NCI-H524 (cell line): ENCODE measurements around the gene PRKAG2.

Experiments used
- DNase-seq, 2 experiments: peaks; one replicate each; lab custom pipeline; 2025; lab: John Stamatoyannopoulos, UW

Gene PRKAG2

DNA sequence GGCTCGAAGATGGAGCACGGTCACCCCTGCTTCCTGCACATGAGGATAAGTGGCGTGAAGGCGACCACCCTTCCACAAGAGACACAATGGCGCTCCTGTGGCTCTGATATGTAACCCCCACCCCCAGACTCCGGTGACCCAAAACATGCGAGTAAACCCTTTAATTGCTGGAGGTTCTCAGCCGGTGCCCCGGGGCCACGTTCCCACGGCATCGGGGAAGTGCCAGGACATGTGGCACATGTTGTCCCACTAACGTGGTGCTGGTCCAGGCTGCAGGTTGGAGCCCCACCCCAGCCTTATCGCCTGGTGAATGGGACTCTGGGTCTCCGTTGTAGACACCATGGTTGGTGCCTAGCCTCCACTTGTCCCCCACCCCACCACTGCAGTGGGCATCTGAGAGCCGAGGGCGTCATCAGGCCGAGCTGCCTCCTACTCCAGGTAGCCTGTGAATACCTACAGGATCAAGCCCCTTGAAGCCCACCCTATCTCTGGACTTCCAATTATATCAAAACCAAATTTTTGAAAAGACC lies 132.8 kb downstream of the PRKAG2 start:
- DNase-seq, result no peak

DNA sequence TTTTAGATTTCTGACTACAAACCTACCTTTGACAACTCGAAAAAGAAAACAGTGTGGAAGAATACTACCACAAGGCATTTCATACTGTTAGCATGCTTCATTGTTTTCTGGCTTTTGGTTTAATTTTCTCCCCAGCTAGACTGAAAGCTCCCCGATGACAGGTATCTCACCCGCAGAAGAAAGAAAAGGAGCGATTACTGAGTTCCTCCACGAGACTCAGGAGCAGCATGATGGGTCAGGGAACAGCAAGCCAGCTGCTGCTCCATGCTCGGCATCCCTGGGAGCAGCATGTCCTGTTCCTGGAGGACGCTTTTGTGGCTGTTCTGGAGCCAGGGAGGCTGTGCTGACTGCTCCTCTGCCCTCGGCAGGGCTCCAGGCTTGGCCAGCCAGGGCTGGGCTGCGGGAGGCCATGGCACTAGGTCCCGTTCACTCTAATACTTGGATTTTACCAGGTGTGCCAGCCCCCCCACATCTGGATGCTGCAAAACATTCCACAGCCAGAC lies 133.4 kb downstream of the PRKAG2 start:
- DNase-seq, result no peak

- no peak for DNase-seq
These were observed 134.0 kb downstream of the PRKAG2 start for GRCh38 chr7:151742713-151743480.

GRCh38 chr7:151741585-151741984 lies 135.3 kb downstream of the PRKAG2 start:
- DNase-seq, result no peak

- DNase-seq, result no peak
These were observed 136.6 kb downstream of the PRKAG2 start for GRCh38 chr7:151740081-151740851.

DNA sequence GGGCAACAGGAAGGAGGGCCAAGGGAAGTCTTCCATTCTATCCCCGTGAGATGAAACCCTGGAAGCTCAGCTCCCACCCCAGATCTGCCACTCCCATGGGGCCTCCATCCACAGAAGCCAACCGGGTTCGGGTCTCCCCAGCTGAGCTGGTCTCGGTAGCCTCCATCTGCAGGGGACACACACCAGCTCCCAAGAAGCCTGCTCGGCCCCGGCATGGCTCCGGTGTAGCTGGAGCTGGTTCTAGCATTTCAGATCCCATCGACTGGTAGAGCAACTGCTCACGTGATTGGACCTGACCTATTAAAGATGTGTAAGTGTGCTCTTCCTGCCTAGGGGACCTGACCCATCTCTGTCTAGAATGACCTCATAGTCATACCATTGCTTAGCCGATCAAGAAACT lies 138.0 kb downstream of the PRKAG2 start:
- no peak for DNase-seq

- peak; percentile 45 to 81 for DNase-seq
These were observed 140.5 kb downstream of the PRKAG2 start for GRCh38 chr7:151736403-151736909.

DNA sequence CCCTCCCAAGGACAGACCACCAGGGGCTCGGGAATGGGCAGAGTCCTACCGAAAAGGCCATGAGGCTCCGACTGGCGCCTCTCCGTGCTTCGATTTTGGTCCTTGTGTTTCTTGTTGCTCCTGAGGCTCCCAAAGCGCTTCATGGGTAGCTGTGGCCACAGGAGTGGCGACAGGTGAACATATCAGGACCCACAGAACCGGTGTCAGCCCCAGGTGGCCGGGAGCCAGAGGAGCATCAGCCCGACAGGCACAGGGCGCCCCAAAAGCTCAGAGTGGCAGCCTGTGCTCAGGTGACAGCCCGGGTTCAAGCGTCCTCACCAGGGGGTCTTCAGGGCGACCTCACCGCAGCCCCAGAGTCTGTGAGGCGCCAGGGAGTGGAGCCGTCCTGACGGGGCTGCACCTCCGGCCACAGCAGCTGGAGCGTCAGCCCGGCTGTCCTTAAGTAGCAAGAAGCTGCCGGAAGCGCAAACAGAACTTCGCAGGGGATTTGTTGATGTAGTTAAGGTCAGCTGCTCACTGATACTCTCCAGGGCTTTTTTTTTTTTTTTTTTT lies 141.0 kb downstream of the PRKAG2 start:
- peak; percentile 58 to 76 for DNase-seq

- peak; percentile 73 to 94 for DNase-seq
These were observed 141.6 kb downstream of the PRKAG2 start for GRCh38 chr7:151735186-151735850.

DNA sequence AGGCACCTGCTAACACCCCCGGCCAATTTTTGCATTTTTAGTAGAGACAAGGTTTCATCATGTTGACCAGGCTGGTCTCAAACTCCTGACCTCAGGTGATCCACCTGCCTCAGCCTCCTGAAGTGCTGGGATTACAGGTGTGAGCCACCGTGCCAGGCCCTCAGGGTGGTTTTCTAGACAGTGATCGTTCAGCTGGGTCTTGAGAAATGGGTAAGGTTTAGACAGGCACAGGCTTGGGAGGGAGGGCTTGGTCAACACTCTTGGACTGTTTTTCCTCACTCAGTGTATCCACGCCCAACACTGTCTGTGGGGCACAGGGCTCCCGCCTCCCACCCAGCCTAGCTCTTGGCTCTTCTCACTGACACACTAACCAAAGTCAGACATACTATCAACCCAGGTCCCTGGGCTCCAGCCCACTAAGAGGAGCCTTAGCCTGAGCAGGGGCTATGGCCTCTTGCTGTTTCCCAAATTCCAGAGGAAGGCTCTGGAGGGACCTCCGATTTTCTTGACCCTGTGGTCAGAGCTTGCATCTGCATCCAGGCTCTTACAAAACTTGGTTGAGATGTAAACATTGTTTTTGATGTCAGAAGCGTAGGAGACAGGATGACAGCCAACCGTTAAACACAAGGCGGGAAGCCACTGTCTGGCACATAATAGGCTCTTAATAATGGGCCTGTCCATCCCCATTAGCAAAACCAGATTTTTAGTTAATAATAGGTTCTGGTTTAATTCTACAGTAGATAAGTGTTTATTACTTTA lies 143.9 kb downstream of the PRKAG2 start:
- DNase-seq, result no peak

GRCh38 chr7:151732292-151732691 lies 144.6 kb downstream of the PRKAG2 start:
- no peak for DNase-seq

DNA sequence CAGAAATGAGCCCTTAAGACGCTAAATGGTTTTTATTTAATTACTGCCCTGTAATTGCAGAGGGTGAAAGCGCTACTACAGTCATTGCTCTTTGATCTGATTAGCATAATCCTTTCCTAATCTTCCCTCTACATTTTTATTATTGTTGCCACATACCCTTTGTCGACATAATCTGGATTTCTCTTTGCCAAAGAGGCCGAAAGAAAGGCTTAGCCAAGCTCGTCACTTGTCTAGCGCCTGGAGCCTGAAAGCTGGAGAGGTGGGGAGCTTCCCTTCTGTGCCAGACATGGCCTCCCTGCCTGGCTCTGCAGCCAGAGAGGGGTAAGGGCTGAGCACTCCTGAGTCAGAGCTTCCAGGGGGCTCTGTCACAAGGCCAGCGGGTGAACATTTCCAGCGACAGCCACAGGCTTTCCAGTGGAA lies 145.9 kb downstream of the PRKAG2 start:
- peak; percentile 73 to 75 for DNase-seq

DNA sequence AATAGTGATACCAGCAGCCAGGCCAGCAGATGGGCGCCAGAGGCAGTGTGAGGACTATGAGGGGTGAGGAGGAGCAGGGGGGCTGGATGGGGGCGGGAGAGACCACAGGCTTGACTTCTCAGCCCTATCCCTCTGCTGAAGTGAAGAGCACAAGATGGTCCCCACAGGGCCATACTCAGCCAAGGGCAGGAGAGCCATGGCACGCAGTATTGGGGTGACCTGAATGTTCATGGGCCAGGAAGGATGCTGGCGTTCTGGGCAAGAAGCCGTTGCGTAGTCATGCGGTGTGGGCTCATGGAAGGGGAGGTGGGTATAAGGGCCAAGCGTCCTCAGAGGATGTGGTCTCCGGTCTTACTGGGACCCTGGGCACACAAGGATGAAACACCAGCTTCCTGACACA lies 146.3 kb downstream of the PRKAG2 start:
- peak in 1 of 2 experiments; percentile 21 for DNase-seq

DNA sequence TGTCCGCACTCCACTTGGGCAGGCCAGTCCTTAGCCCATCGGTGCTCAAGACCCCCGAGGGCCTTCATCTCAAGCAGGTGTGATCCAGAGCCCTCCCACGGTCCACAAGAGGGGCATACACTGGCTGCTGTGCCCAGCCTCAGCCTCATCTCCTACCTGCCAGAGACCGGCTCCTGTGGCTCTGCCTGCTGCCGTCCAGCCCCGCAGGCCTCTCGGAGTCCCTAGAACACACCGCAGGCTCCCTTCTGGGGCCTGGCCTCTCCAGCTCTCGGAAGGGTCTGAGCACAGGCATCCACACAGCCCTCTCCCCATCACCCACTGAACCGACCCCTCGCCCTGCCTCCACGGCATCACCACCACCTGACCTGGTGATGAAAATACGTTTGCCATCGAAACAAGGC lies 147.4 kb downstream of the PRKAG2 start:
- DNase-seq, result no peak

GRCh38 chr7:151728746-151729145 lies 148.2 kb downstream of the PRKAG2 start:
- no peak for DNase-seq

DNA sequence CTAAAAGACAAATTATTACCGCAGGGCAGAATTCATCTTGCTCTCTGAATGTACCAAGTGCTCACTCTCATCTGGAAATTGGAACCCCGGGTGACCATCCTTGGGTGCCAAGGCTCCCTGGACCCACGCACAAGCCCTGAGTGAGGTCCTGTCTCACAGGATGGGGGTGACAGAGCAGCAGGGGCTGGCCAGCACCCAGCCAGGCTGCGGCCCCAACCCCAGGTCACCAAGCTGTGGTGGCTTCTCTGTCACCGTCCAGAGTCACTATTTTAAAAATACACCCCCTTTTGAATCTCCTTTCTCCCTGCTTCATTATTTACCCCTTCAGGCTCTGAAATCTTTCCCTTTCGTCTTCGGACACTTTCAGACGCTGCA lies 148.6 kb downstream of the PRKAG2 start:
- no peak for DNase-seq

- no peak for DNase-seq
These were observed 149.2 kb downstream of the PRKAG2 start for GRCh38 chr7:151727579-151728285.

GRCh38 chr7:151726652-151727578 lies 150.0 kb downstream of the PRKAG2 start:
- DNase-seq, result no peak
